SU-DHL-6 (cell line): ENCODE data around the gene TNIP1.

Experiments used
- H2AFZ ChIP-seq: fragments of 200-600 bp; sonication (generic); 2 replicates; pipeline ENCODE4 v1.6.1; 2014; ENCODE audit warnings: low read depth, mild to moderate bottlenecking, moderate library complexity, mixed read lengths, antibody characterized with exemption, low read length; ENCODE audit not compliant: severe bottlenecking
- H3F3A ChIP-seq: fragments of 200-600 bp; shearing (Covaris generic); 2 replicates; pipeline ENCODE4 v1.6.0; 2016; ENCODE audit warnings: antibody characterized with exemption, mild to moderate bottlenecking; ENCODE audit not compliant: insufficient read depth
- H3K27ac ChIP-seq: fragments of 200-600 bp; sonication (generic); 2 replicates; pipeline ENCODE4 v1.5.1; 2016; ENCODE audit warnings: low read depth, mild to moderate bottlenecking, low read length, moderate library complexity, mixed read lengths
- H3K27me3 ChIP-seq: fragments of 200-600 bp; sonication (generic), shearing (Covaris generic); 2 replicates; pipeline ENCODE4 v1.6.0; 2014; ENCODE audit warnings: mild to moderate bottlenecking, low read length
- H3K36me3 ChIP-seq: fragments of 200-600 bp; sonication (generic); 2 replicates; pipeline ENCODE4 v1.6.1; 2014; ENCODE audit warnings: mild to moderate bottlenecking, low read length, mixed read lengths
- H3K4me2 ChIP-seq: fragments of 300-600, 200-600 bp; shearing (Covaris generic), sonication (generic); 2 replicates; pipeline ENCODE4 v1.6.0; 2014; ENCODE audit warnings: low read length, low read depth, mild to moderate bottlenecking; ENCODE audit not compliant: poor library complexity, severe bottlenecking
- H3K4me3 ChIP-seq: fragments of 200-600 bp; sonication (generic); 2 replicates; pipeline ENCODE4 v1.5.1; 2014; ENCODE audit warnings: antibody characterized with exemption, low read length, mild to moderate bottlenecking, mixed read lengths; ENCODE audit not compliant: insufficient read depth, poor library complexity, severe bottlenecking
- H3K79me2 ChIP-seq: fragments of 200-600 bp; sonication (generic); 2 replicates; pipeline ENCODE4 v1.6.1; 2014; ENCODE audit warnings: mild to moderate bottlenecking, low read length, moderate library complexity; ENCODE audit not compliant: insufficient read depth
- H3K9ac ChIP-seq: fragments of 200-600 bp; sonication (generic); 2 replicates; pipeline ENCODE4 v1.7.0; 2014; ENCODE audit warnings: mild to moderate bottlenecking, low read length
- H3K9me2 ChIP-seq: fragments of 200-600 bp; sonication (generic); replicated peaks from 2 replicates; pipeline ENCODE4 v1.6.1; 2014; ENCODE audit warnings: low read length; ENCODE audit not compliant: insufficient read depth
- H3K9me3 ChIP-seq: fragments of 200-600 bp; sonication (generic); 2 replicates; pipeline ENCODE4 v1.6.1; 2014; ENCODE audit warnings: low read length, mixed read lengths; ENCODE audit not compliant: insufficient read depth
- H4K20me1 ChIP-seq: fragments of 200-600 bp; sonication (generic); 2 replicates; pipeline ENCODE4 v1.6.1; 2014; ENCODE audit warnings: low read depth, mild to moderate bottlenecking, antibody characterized with exemption, low read length, moderate library complexity, mixed read lengths
- CTCF ChIP-seq: fragments of 200-600 bp; sonication (generic); IDR thresholded peaks from one replicate; pipeline ENCODE4 v1.5.1; 2017; ENCODE audit warnings: antibody characterized with exemption, mild to moderate bottlenecking, low read length, moderate library complexity; ENCODE audit not compliant: insufficient read depth, poor library complexity, severe bottlenecking
- EZH2phosphoT487 ChIP-seq: fragments of 200-600 bp; sonication (generic), shearing (Covaris generic); conservative IDR thresholded peaks from 2 replicates; pipeline ENCODE4 v1.6.1; 2018; ENCODE audit warnings: mild to moderate bottlenecking, antibody characterized with exemption, low read length, moderate library complexity, mixed read lengths

Gene TNIP1

GRCh38 chr5:151101746-151102145 is 20.9 kb upstream of the TNIP1 start:
- Histone ChIP-seq H3K4me2 (no peak overlapping the region), H3K79me2 (no peaks in the 10 kb centered on the region), H3K9me2 (no peaks in the 10 kb centered on the region), H2AFZ (no peak overlapping the region), H3K4me3 (no peak overlapping the region), H3K36me3 (no peaks in the 10 kb centered on the region), H4K20me1 (no peaks in the 10 kb centered on the region), H3K27me3 (no peaks in the 10 kb centered on the region), H3F3A (no peaks in the 10 kb centered on the region), H3K9me3 (no peaks in the 10 kb centered on the region), H3K27ac (no peak overlapping the region), H3K9ac (no peak overlapping the region)
- TF ChIP-seq CTCF: no peak
- no peak for TF ChIP-seq EZH2phosphoT487

- Histone ChIP-seq H3K9ac (no peak overlapping the region), H3K4me3 (no peak overlapping the region), H4K20me1 (no peaks in the 10 kb centered on the region), H3K9me3 (no peaks in the 10 kb centered on the region), H3K4me2 (no peak overlapping the region), H2AFZ (no peak overlapping the region), H3K27ac (no peak overlapping the region), H3K9me2 (no peaks in the 10 kb centered on the region), H3F3A (no peaks in the 10 kb centered on the region), H3K36me3 (no peaks in the 10 kb centered on the region), H3K27me3 (no peaks in the 10 kb centered on the region), H3K79me2 (no peaks in the 10 kb centered on the region)
- TF ChIP-seq EZH2phosphoT487 (no peak), CTCF (no peak)
These were observed 20.3 kb upstream of the TNIP1 start for GRCh38 chr5:151101151-151101550.

- Histone ChIP-seq H3K36me3 (no peaks in the 10 kb centered on the region), H3K9me2 (no peaks in the 10 kb centered on the region), H3K4me3 (no peak overlapping the region), H3K27me3 (no peaks in the 10 kb centered on the region), H3F3A (no peaks in the 10 kb centered on the region), H3K9ac (no peak overlapping the region), H3K79me2 (no peaks in the 10 kb centered on the region), H3K4me2 (no peak overlapping the region), H2AFZ (no peak overlapping the region), H3K27ac (no peak overlapping the region), H4K20me1 (no peaks in the 10 kb centered on the region), H3K9me3 (no peaks in the 10 kb centered on the region)
- TF ChIP-seq EZH2phosphoT487: no peak
These were observed 19.8 kb upstream of the TNIP1 start for GRCh38 chr5:151100681-151101080.

- Histone ChIP-seq H2AFZ (no peak overlapping the region), H3K27ac (no peak overlapping the region), H3K79me2 (no peaks in the 10 kb centered on the region), H3K9me3 (no peaks in the 10 kb centered on the region), H3K9me2 (no peaks in the 10 kb centered on the region), H3F3A (no peaks in the 10 kb centered on the region), H3K4me2 (no peak overlapping the region), H4K20me1 (no peaks in the 10 kb centered on the region), H3K36me3 (no peaks in the 10 kb centered on the region), H3K9ac (no peak overlapping the region), H3K4me3 (no peak overlapping the region), H3K27me3 (no peaks in the 10 kb centered on the region)
- TF ChIP-seq EZH2phosphoT487 (no peak), CTCF (no peak)
These were observed 17.9 kb upstream of the TNIP1 start for GRCh38 chr5:151098768-151099121.
